OCI-M2 (cell line): ENCODE data around the gene RIOK3.

Experiments used
- DNase-seq: peaks from one replicate; lab custom pipeline; 2025; ENCODE audit not compliant: unreplicated experiment; lab: John Stamatoyannopoulos, UW

RIOK3 gene

GRCh38 chr18:23528580-23529472, 75.7 kb downstream of the RIOK3 start:
- no peak for DNase-seq

- DNase-seq = no peak
Measured at GRCh38 chr18:23529604-23530003, 76.5 kb downstream of the RIOK3 start.

GRCh38 chr18:23530195-23530594, 77.1 kb downstream of the RIOK3 start:
- DNase-seq = no peak

GRCh38 chr18:23531912-23532311, 78.8 kb downstream of the RIOK3 start:
- DNase-seq = no peak
